ENCODE results near the gene SELPLG.
"Not testable (repeated sequence)": the region's sequence is repeated elsewhere in the genome, so short reads cannot be mapped to it uniquely, and the experiment has no call there.

Gene SELPLG

DNA sequence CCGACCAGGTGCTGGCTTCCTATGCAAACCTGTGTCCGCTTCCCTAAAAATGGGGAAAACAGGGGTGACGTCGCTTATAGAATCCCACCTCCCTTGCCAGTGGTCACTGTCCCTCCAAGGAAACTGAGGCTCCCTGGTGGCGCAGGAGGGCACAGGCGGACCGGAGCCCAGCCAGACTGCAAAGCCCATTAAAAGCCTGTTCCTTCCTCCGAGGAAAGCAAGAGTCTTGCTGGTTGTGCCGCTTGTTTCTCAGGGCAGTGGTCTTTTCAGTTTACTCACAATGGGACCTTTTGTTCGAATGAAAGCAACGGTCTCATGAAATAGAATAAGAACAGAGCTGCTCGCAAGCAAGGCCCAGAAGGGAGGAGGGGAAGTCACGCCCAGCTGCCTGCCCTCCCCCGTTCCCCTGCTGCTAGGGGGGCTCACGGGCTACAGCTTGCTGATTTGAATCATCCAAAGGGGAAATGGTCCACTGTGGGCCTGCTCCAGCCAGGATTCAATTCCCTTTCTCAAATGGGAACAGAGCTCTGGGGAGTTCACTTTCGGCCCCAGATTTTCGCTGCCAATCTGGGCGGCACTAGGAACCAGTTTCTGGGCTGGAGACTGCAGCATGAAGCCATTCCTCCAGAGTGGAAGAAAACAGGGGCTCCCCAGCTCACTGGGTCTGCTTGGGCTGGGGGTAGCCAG, 4.6 kb upstream of the SELPLG start:
- H3K9me3 ChIP-seq (ENCODE audit: control insufficient read depth, insufficient read depth, low read length) = no peaks in the 10 kb centered on the region
- no peaks in the 10 kb centered on the region for H3K36me3 ChIP-seq (ENCODE audit: control insufficient read depth, insufficient read depth, low read length)
- no CpG with 5 or more reads among the region's 18 CpGs for WGBS (ENCODE audit: insufficient coverage, insufficient read length)
- H3K4me1 ChIP-seq (ENCODE audit: control insufficient read depth, insufficient read depth, low read length) = peaks cover 9% of the 10 kb centered on the region
- no peaks in the 10 kb centered on the region for H3K27me3 ChIP-seq (ENCODE audit: control insufficient read depth, insufficient read depth, low read length)
- H3K4me3 ChIP-seq (ENCODE audit: low read length) = no peak overlapping the region
- DNase-seq (ENCODE audit: low read depth, low spot score) = no peak
- no peak overlapping the region for H3K27ac ChIP-seq (ENCODE audit: low read length)

DNA sequence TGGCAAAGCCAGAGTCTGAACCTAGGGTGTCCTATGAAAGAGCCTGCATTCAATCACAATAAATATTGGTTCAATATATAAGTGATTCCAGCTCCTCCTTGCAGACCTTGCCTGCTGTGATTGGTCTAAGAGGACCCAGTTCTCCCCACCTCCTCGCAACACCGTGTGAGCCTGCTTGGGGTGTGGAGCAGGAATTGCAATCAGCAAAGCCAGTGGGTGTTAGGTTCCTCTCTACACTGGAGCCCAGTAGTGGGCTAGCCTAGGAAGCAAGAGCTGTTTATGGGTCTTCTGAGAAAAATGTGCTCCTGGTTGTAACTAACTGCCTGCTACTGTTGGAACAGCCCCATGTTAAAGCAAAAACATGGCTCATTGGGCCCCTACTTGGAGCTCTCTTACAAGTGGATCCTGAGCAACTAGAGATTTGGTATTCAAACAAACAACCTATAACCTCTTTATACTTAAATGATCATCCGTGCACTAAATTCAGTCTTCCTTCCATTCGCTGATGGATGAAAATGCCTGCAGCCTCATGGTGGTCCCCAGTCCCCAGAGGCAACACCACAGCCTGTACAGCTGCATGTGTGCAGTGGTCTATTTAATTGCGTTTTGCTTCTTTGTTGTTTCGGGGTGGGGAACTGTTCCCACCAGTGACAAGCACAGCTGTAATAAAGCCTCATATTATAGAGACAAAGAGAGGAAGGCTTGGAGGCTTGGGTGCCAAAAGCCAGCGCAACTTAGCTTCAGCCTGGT, 3.7 kb upstream of the SELPLG start:
- Histone ChIP-seq H3K4me1 (ENCODE audit: control insufficient read depth, insufficient read depth, low read length) (peaks cover 9% of the 10 kb centered on the region), H3K4me3 (ENCODE audit: low read length) (no peak overlapping the region), H3K9me3 (ENCODE audit: control insufficient read depth, insufficient read depth, low read length) (no peaks in the 10 kb centered on the region), H3K27me3 (ENCODE audit: control insufficient read depth, insufficient read depth, low read length) (no peaks in the 10 kb centered on the region), H3K27ac (ENCODE audit: low read length) (no peak overlapping the region), H3K36me3 (ENCODE audit: control insufficient read depth, insufficient read depth, low read length) (no peaks in the 10 kb centered on the region)
- DNase-seq (ENCODE audit: low read depth, low spot score) = no peak
- no CpG with 5 or more reads among the region's 7 CpGs for WGBS (ENCODE audit: insufficient coverage, insufficient read length)

DNA sequence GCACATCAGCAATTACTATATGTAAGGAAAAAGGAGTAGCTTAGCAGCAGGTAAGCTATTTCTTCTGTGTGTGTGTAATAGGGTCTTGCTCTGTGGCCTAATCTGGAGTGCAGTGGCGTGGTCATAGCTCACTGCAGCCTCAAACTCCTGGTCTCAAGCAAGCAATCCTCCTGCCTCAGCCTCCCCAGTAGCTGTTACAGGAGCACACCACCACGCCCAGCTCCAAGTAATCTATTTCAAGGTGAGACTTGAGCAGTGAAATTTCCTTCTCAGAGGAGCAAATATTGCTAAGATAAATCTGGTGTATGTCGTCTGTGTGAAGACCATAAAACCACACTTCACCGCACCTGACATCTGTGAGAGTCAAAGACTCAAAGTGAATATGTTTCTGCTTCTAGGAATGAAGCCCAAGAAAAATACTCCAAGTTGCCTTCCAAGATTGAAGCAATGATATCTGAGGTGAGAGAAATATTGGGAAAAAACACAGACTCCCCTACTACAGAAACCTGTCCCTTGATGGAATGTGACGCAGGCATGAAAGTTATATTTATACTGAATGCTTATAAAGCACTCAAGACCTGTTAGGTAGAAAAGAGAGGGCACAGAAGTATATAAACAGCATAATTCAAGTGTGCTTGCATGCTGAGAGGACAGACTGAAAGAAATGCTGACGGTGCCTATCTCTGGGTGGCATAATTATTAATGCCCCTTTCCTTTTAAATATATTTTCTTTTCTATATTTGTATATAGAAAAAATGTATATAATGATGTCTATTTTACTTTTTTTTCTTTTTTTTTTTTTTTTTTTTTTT, 2.5 kb upstream of the SELPLG start:
- H3K27me3 ChIP-seq (ENCODE audit: control insufficient read depth, insufficient read depth, low read length) = no peaks in the 10 kb centered on the region
- no peak overlapping the region for H3K27ac ChIP-seq (ENCODE audit: low read length)
- WGBS (ENCODE audit: insufficient coverage, insufficient read length) = no CpG with 5 or more reads among the region's 6 CpGs
- H3K4me1 ChIP-seq (ENCODE audit: control insufficient read depth, insufficient read depth, low read length) = peaks cover 9% of the 10 kb centered on the region
- DNase-seq (ENCODE audit: low read depth, low spot score) = no peak
- H3K9me3 ChIP-seq (ENCODE audit: control insufficient read depth, insufficient read depth, low read length) = no peaks in the 10 kb centered on the region
- no peaks in the 10 kb centered on the region for H3K36me3 ChIP-seq (ENCODE audit: control insufficient read depth, insufficient read depth, low read length)
- no peak overlapping the region for H3K4me3 ChIP-seq (ENCODE audit: low read length)

DNA sequence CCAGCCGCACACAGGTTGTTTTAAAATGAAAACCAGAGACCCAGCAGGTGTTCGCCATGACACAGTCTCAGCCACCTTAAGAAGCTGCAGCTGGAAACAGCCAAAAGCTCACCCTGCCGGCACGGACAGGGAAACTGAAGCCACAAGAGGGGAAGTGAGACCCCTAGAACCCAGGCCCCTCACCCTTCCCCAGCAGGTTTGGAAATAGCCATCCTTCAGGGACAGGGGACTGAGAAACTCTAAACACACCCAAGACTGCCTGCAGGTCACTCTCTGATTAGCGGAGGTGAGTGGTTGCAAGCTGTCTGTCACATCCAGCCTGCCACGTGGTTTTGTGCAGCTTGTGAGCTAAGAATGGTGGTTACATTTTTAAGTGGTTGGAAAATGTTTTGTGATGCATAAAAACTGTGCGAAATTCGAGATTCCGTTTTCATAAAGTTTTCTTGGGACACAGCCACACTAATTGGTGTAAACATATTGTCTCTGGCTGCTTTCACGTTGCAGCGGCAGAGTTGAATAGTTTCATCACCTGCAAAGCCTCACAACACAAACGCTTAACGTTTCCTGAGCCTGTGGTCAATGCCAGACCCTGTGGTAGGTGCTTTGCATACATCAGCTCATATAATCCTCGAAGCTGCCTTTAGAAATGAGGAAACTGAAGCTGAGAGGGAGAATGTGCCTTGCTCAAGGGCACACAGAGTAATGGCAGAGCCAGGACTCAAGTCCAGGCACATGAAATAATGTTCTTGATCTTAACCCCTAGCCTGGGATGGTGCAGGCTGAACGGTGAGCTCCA, 1.7 kb upstream of the SELPLG start:
- H3K4me3 ChIP-seq (ENCODE audit: low read length) = no peak overlapping the region
- peaks cover 9% of the 10 kb centered on the region for H3K4me1 ChIP-seq (ENCODE audit: control insufficient read depth, insufficient read depth, low read length)
- H3K27ac ChIP-seq (ENCODE audit: low read length) = no peak overlapping the region
- H3K9me3 ChIP-seq (ENCODE audit: control insufficient read depth, insufficient read depth, low read length) = no peaks in the 10 kb centered on the region
- H3K36me3 ChIP-seq (ENCODE audit: control insufficient read depth, insufficient read depth, low read length) = no peaks in the 10 kb centered on the region
- no peak for DNase-seq (ENCODE audit: low read depth, low spot score)
- H3K27me3 ChIP-seq (ENCODE audit: control insufficient read depth, insufficient read depth, low read length) = no peaks in the 10 kb centered on the region
- WGBS (ENCODE audit: insufficient coverage, insufficient read length) = no CpG with 5 or more reads among the region's 15 CpGs

DNA sequence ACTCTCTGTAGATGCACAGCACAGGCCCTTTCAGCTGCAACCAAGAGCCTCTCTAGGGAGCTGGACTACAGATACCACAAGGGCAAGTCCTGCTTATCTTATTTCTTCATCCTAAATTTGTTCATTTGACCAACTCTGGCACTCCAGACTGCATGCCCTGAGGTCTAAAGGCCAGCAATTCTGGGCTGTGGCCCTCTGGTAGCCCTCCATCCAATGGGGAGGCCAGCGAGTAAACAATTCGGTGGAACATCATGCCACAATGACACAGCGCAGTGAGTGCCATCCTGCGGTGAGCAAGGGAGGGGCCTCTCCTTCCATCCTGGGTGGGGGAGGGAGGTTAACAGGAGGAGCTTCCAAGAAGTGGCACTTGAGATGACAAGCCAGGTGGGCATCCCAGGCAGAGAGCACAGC, 652 bp upstream of the SELPLG start:
- H3K27ac ChIP-seq (ENCODE audit: low read length) = no peak overlapping the region
- no peaks in the 10 kb centered on the region for H3K36me3 ChIP-seq (ENCODE audit: control insufficient read depth, insufficient read depth, low read length)
- no peaks in the 10 kb centered on the region for H3K27me3 ChIP-seq (ENCODE audit: control insufficient read depth, insufficient read depth, low read length)
- H3K4me3 ChIP-seq (ENCODE audit: low read length) = no peak overlapping the region
- WGBS (ENCODE audit: insufficient coverage, insufficient read length) = no CpG with 5 or more reads among the region's 4 CpGs
- DNase-seq (ENCODE audit: low read depth, low spot score) = no peak
- peaks cover 9% of the 10 kb centered on the region for H3K4me1 ChIP-seq (ENCODE audit: control insufficient read depth, insufficient read depth, low read length)
- no peaks in the 10 kb centered on the region for H3K9me3 ChIP-seq (ENCODE audit: control insufficient read depth, insufficient read depth, low read length)

DNA sequence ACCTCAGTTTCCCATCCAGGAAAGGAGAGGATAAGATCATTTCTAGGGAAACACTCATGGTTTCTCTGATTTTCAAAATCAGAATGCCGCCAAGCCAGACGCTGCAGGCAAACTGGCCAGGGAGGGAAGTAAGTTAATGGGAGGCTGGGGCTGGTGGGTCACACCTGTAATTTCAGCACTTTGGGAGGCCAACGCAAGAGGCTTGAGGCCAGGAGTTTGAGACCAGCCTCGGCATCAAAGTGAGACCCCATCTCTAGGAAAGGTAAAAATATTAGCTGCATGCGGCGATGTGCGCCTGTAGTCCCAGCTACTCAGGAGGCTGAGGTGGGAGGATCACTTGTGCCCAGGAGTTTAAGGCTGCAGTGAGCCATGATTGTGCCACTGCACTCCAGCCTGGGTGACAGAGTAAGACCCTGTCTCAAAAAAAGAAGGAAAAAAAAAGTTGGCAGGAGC, 587 bp downstream of the SELPLG start:
- Histone ChIP-seq H3K36me3 (ENCODE audit: control insufficient read depth, insufficient read depth, low read length) (no peaks in the 10 kb centered on the region), H3K27ac (ENCODE audit: low read length) (no peak overlapping the region), H3K4me1 (ENCODE audit: control insufficient read depth, insufficient read depth, low read length) (peaks cover 6% of the 10 kb centered on the region), H3K4me3 (ENCODE audit: low read length) (no peak overlapping the region), H3K9me3 (ENCODE audit: control insufficient read depth, insufficient read depth, low read length) (no peaks in the 10 kb centered on the region), H3K27me3 (ENCODE audit: control insufficient read depth, insufficient read depth, low read length) (no peaks in the 10 kb centered on the region)
- WGBS (ENCODE audit: insufficient coverage, insufficient read length) = no CpG with 5 or more reads among the region's 7 CpGs
- DNase-seq (ENCODE audit: low read depth, low spot score) = no peak

DNA sequence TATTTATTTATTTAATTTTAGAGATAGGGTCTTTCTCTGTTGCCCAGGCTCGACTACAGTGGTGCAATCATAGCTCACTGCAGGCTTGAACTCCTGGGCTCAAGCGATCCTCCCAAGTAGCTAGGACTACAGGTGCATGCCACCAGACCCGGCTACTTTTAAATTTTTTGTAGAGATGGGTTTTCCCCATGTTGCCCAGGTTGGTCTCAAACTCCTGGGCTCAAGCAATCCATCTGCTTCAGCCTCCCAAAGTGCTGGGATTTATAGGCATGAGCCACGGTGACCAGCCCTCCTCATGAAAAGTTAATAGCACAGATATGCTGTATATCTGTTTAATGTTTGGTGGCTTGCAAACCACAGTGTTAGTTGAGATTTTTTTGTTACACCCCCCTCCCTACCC, 2.4 kb downstream of the SELPLG start:
- H3K27me3 ChIP-seq (ENCODE audit: control insufficient read depth, insufficient read depth, low read length); H3K36me3 ChIP-seq (ENCODE audit: control insufficient read depth, insufficient read depth, low read length); DNase-seq (ENCODE audit: low read depth, low spot score); H3K27ac ChIP-seq (ENCODE audit: low read length); H3K4me1 ChIP-seq (ENCODE audit: control insufficient read depth, insufficient read depth, low read length); H3K9me3 ChIP-seq (ENCODE audit: control insufficient read depth, insufficient read depth, low read length); H3K4me3 ChIP-seq (ENCODE audit: low read length): not testable (repeated sequence)
- WGBS (ENCODE audit: insufficient coverage, insufficient read length) = no CpG with 5 or more reads among the region's 4 CpGs

DNA sequence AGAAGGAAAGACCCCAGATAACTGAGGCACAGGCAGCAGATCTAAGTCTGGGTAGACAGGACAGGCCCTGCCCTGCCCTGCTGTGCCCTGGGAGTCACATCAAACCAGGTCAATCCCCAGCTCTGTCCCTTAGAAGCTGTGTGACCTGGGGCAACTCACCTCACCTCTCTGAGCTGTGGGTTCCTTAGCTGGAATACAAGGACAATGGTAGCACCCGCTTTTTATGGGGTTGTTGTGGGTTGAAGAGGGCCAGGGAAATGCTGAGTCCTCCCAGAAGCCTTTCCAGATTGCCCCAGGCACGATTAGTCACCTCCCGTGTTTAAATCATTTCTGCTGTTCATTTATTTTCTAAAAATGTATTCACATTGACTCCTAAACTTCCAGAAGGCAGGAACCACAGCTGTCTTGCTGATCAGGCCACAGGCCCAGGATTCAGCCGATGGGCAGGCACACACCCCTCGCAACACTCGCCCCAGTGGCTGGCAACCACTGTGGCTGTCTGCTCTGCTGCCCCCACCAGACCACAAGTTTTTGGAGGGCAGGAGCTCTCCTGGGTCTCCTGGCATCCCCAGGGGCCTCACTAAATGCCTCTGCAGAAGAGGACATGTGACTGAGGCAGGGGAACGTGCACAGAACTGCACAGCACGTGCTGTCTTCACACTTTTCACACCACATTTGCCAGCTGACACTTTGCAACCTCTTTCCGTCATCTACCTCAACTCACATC, 3.0 kb downstream of the SELPLG start:
- Histone ChIP-seq H3K9me3 (ENCODE audit: control insufficient read depth, insufficient read depth, low read length) (no peaks in the 10 kb centered on the region), H3K27ac (ENCODE audit: low read length) (no peak overlapping the region), H3K36me3 (ENCODE audit: control insufficient read depth, insufficient read depth, low read length) (no peaks in the 10 kb centered on the region), H3K27me3 (ENCODE audit: control insufficient read depth, insufficient read depth, low read length) (no peaks in the 10 kb centered on the region), H3K4me3 (ENCODE audit: low read length) (no peak overlapping the region), H3K4me1 (ENCODE audit: control insufficient read depth, insufficient read depth, low read length) (peaks cover 4% of the 10 kb centered on the region; the same call in 1 of the 2 replicates)
- WGBS (ENCODE audit: insufficient coverage, insufficient read length) = no CpG with 5 or more reads among the region's 9 CpGs
- no peak for DNase-seq (ENCODE audit: low read depth, low spot score)

DNA sequence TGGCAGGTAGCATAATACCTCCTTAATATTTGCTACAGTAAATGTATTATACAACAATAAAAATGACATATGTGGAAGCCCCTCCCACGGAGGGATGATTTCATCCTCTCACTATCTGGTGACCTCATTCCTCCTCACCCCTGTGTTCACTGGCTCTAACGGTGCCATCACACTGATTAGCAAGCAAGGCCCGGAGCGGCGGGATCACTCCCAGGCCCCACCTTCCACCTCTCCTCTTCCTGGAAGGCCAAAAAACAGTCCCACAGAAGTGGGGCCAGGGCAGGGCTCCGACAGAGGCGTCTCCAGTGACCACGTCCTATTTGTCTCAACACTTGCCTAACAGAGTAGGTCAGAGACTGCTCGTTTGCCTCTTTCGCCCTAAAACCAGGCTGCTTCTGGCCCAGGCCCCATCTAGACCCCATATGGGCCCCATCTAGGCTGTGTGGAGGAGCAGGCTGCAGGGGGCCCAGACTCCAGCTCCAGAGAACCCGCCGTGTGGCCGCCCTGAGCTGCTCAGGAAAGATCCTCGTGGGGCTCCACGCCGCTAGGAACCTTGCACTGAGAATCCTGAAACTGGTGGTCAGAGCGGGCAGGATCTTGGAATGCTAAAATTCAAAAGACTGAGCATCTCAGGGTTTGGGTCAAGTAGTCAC, 3.7 kb downstream of the SELPLG start:
- H3K27me3 ChIP-seq (ENCODE audit: control insufficient read depth, insufficient read depth, low read length) = no peaks in the 10 kb centered on the region
- no peak overlapping the region for H3K27ac ChIP-seq (ENCODE audit: low read length)
- no peaks in the 10 kb centered on the region for H3K9me3 ChIP-seq (ENCODE audit: control insufficient read depth, insufficient read depth, low read length)
- H3K4me3 ChIP-seq (ENCODE audit: low read length) = no peak overlapping the region
- no peaks in the 10 kb centered on the region for H3K36me3 ChIP-seq (ENCODE audit: control insufficient read depth, insufficient read depth, low read length)
- H3K4me1 ChIP-seq (ENCODE audit: control insufficient read depth, insufficient read depth, low read length) = peaks cover 8% of the 10 kb centered on the region
- no CpG with 5 or more reads among the region's 17 CpGs for WGBS (ENCODE audit: insufficient coverage, insufficient read length)
- DNase-seq (ENCODE audit: low read depth, low spot score) = no peak
